Right atrium auricular region (tissue), 2 donors: ENCODE measurements around the gene GRIK4. TPM values are rescaled to one million over a fixed set of nuclear protein-coding genes. Genes with fewer than 3 reads are reported as not detected.
A peak's percentile ranks its signal among the peaks of the same experiment; 100 is the strongest.

Experiments used
- DNase-seq: peaks from one replicate; pipeline ENCODE4 v3.0.0-alpha.2; 2019; ENCODE audit warnings: low spot score
- H3K27ac ChIP-seq, 2 donors: fragments of 200-600 bp; sonication (generic); 1 replicate in 1 of 2; 2 replicates in 1 of 2; pipeline ENCODE4 v1.5.1; 2016 to 2019
- H3K27me3 ChIP-seq, 2 donors: fragments of 200-600 bp; sonication (generic); one replicate each; pipeline versions ENCODE4 v1.5.1 to v1.6.0; 2017 to 2019
- H3K36me3 ChIP-seq: fragments of 200-600 bp; sonication (generic); one replicate; pipeline ENCODE4 v1.5.1; 2016
- H3K4me1 ChIP-seq, 2 donors: fragments of 200-600 bp; sonication (generic); one replicate each; pipeline versions ENCODE4 v1.5.1 to v1.6.0; 2017 to 2019
- H3K4me3 ChIP-seq, 2 donors: fragments of 200-600 bp; sonication (generic); 1 replicate in 1 of 2; 2 replicates in 1 of 2; pipeline ENCODE4 v1.5.1; 2017 to 2019; ENCODE audit warnings: mild to moderate bottlenecking in 1 of 2, moderate library complexity in 1 of 2
- H3K9me3 ChIP-seq, 2 donors: fragments of 200-600 bp; sonication (generic); one replicate each; pipeline ENCODE4 v1.5.1; 2019
- CTCF ChIP-seq, 2 donors: fragments of 200-600 bp; sonication (generic); IDR thresholded peaks; one replicate each; pipeline ENCODE4 v1.5.1; 2019; ENCODE audit warnings: antibody characterized with exemption in 2 of 2
- total RNA-seq, 2 donors: library from RNA; depleted of rRNA; stranded (reverse); fragments of >200 nt; gene quantifications; one replicate each; pipeline ENCODE4 v1.1.0, GENCODE V29; 2016

The GRIK4 gene
- total RNA-seq, 2 donors from 2014 or later, result 0.04 to 0.30 TPM

GRCh38 chr11:120747850-120748814 lies 236.6 kb downstream of the GRIK4 start:
- no peak overlapping the region for H3K4me3 ChIP-seq
- no peak for TF ChIP-seq CTCF (IDR thresholded peaks at IDR 0.05)
- peaks cover 0 to 14% of the 10 kb centered on the region in 2 donors for H3K4me1 ChIP-seq
- no peaks in the 10 kb centered on the region for H3K36me3 ChIP-seq
- no peak overlapping the region for H3K27ac ChIP-seq
- no peaks in the 10 kb centered on the region for H3K9me3 ChIP-seq
- no peak for DNase-seq
- H3K27me3 ChIP-seq, result no peaks in the 10 kb centered on the region

- Histone ChIP-seq H3K36me3 (no peaks in the 10 kb centered on the region), H3K9me3 (no peaks in the 10 kb centered on the region), H3K4me3 (no peak overlapping the region), H3K27ac (no peak overlapping the region), H3K4me1 (peaks cover 0 to 14% of the 10 kb centered on the region in 2 donors), H3K27me3 (no peaks in the 10 kb centered on the region)
- TF ChIP-seq CTCF (IDR thresholded peaks at IDR 0.05), result no peak
- DNase-seq, result no peak
Measured at GRCh38 chr11:120749395-120749794, 237.8 kb downstream of the GRIK4 start.

GRCh38 chr11:120750647-120751549 lies 239.3 kb downstream of the GRIK4 start:
- Histone ChIP-seq H3K27me3 (no peaks in the 10 kb centered on the region), H3K9me3 (no peaks in the 10 kb centered on the region), H3K36me3 (no peaks in the 10 kb centered on the region), H3K4me1 (peaks cover 0 to 14% of the 10 kb centered on the region in 2 donors), H3K27ac (no peak overlapping the region), H3K4me3 (no peak overlapping the region)
- DNase-seq, result no peak
- no peak for TF ChIP-seq CTCF (IDR thresholded peaks at IDR 0.05)

- no peaks in the 10 kb centered on the region for H3K9me3 ChIP-seq
- no peak for TF ChIP-seq CTCF (IDR thresholded peaks at IDR 0.05)
- H3K27me3 ChIP-seq, result no peaks in the 10 kb centered on the region
- no peaks in the 10 kb centered on the region for H3K36me3 ChIP-seq
- peaks cover 0 to 14% of the 10 kb centered on the region in 2 donors for H3K4me1 ChIP-seq
- H3K27ac ChIP-seq, result no peak overlapping the region
- no peak for DNase-seq
- H3K4me3 ChIP-seq, result no peak overlapping the region
Measured at GRCh38 chr11:120751550-120751949, 240.0 kb downstream of the GRIK4 start.

- no peak for TF ChIP-seq CTCF (IDR thresholded peaks at IDR 0.05)
- no peak overlapping the region for H3K4me3 ChIP-seq
- H3K27ac ChIP-seq, result no peak overlapping the region
- peaks cover 0 to 8% of the 10 kb centered on the region in 2 donors for H3K4me1 ChIP-seq
- no peaks in the 10 kb centered on the region for H3K36me3 ChIP-seq
- H3K27me3 ChIP-seq, result no peaks in the 10 kb centered on the region
- DNase-seq, result peak; percentile 13
- H3K9me3 ChIP-seq, result no peaks in the 10 kb centered on the region
Measured at GRCh38 chr11:120752668-120753067, 241.1 kb downstream of the GRIK4 start.
